HG03039 (cell line): ENCODE data around the gene LRIT1.
A peak's percentile ranks its signal among the peaks of the same experiment; 100 is the strongest.

Experiments used
- ATAC-seq: cut with Tn5 transposase; IDR thresholded peaks from one replicate; pipeline ENCODE4 v1.9.1; 2021; ENCODE audit warnings: mild to moderate bottlenecking, moderate library complexity; ENCODE audit not compliant: unreplicated experiment

Gene LRIT1

GRCh38 chr10:84195044-84195830, 46.1 kb downstream of the LRIT1 start:
- no peak for ATAC-seq

GRCh38 chr10:84194424-84195043, 46.8 kb downstream of the LRIT1 start, which contains the start of gene CDHR1:
CDHR1 (plus strand) TSS chr10:84194537; CDS start chr10:84194761, 224 bp downstream.
- peak; percentile 74 for ATAC-seq

GRCh38 chr10:84193846-84194423, 47.4 kb downstream of the LRIT1 start:
- ATAC-seq: no peak

GRCh38 chr10:84193327-84193726, 48.0 kb downstream of the LRIT1 start:
- ATAC-seq: no peak

GRCh38 chr10:84191106-84191505, 50.2 kb downstream of the LRIT1 start:
- ATAC-seq: no peak

- no peak for ATAC-seq
These were observed 50.7 kb downstream of the LRIT1 start for GRCh38 chr10:84190621-84191020.

GRCh38 chr10:84188815-84189214, 52.5 kb downstream of the LRIT1 start:
- ATAC-seq: no peak

- no peak for ATAC-seq
These were observed 55.7 kb downstream of the LRIT1 start for GRCh38 chr10:84185526-84186175.

GRCh38 chr10:84184517-84184916, 56.8 kb downstream of the LRIT1 start:
- no peak for ATAC-seq

GRCh38 chr10:84181631-84182030, 59.7 kb downstream of the LRIT1 start:
- ATAC-seq: no peak
